DMS53 treated with DMSO at 0.1 percent for 48 hours (cell line): ENCODE measurements around the gene MPZL1.

Experiments used
- DNase-seq: peaks from one replicate; lab custom pipeline; 2025; ENCODE audit not compliant: unreplicated experiment; lab: John Stamatoyannopoulos, UW

MPZL1 gene

DNA sequence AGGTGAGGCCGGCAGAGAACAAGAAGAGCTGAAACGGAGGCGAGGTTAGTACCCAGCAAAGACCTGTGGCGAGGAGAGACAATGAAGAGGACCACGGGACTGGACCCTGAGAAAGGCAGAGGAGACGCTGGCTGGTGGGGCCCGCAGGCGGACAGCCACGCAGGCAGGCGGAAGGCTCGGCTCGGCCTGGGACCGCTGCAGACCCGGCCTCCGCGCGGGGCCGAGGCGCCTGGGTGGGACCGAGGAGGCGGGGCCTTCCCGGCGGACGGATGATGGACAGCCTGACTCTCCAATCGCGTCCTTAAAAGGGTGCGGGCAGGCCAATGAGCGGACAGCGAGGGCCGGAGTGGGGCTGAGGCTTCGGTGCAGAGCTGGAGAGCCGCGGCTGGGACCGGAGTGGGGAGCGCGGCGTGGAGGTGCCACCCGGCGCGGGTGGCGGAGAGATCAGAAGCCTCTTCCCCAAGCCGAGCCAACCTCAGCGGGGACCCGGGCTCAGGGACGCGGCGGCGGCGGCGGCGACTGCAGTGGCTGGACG lies at the start of gene MPZL1:
Gene MPZL1, plus strand, starts transcription at position 366 of the 535 bp plus-strand sequence. CDS start 170 bp downstream, outside the sequence.
- peak; percentile 74 for DNase-seq

DNA sequence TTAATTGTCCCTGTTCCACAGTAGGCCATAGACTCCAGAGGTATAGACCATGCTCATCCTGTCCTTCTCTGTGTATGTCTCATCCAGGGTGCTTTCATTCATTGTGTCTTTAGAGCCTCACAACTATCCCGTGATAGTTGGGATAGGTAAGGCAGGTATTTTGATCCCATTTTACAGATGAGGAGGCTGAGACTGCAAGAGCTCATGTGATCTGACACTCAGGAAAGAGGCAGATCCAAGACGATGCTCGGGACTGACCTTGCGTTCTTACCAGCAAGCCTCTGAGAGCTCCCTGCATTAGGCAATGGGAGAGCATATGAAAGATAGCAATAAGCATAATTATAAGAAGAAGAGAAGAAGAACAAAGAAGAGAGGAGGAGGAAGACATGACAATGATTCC lies 49.0 kb upstream of the MPZL1 start:
- no peak for DNase-seq

- DNase-seq, result no peak
These were observed 48.5 kb upstream of the MPZL1 start for GRCh38 chr1:167673265-167673664.

DNA sequence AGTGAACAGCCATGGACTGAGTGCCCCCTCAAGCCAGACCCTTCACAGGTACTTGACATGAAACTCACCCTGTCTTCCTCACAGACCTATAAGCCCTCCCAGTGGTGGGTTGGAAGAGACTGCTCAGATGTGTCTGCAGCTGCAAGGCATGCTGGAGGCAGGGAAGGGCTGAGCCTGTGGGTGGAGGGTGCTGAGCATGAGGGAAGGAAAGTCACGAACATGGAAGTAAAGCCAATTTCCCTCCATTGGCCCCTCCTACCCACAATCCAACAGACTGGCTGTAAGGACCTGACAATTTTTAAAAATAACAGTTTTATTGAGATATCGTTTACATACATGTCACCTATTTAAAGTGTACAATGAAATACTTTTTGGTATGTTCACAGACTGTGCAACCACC lies 47.6 kb upstream of the MPZL1 start:
- no peak for DNase-seq

- DNase-seq, result no peak
These were observed 46.3 kb upstream of the MPZL1 start for GRCh38 chr1:167675440-167675839.

GRCh38 chr1:167676205-167676915 lies 45.4 kb upstream of the MPZL1 start:
- DNase-seq, result no peak

DNA sequence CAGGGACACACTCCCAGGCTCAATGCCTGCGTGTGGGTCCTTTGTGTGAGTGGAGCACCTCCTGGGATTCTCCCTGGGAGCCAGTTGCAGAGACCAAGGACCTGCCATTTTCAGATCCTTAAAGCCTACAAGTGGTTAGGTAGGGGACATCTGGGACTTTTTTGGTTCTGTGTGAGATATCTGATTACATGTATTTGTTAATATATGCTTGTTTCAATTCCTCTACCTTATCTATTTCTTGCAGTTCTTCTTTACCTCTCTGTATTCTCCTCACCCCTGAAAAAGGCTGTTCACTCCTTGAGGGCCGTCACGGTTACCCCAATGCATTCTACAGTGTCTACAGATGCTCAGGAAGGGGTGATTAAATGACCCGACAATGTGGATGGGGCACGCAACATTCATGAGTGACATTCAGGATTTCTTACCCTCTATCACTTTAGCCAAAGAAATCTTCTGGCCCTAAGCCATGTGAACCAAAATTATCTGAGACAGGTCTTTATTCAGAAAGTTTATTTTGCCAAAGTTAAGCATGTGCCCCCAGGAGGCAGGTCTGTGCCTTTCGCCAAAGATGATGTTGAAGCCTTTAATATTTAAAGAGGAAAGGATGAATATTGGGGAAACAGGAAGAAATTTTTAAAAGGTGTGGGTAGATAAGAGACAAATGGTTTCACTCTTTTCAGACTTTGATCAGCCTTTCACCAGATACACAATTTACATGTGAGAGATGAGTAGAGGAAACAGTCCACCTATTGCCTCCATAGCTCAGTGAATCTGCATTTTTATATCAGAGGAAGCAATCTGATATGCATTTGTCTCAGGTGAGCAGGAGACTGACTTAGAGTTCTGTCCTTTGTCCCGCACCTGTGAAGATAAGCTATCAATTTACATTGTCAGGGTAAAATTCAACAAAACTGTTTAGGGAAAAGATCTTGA lies 44.6 kb upstream of the MPZL1 start:
- DNase-seq, result no peak

DNA sequence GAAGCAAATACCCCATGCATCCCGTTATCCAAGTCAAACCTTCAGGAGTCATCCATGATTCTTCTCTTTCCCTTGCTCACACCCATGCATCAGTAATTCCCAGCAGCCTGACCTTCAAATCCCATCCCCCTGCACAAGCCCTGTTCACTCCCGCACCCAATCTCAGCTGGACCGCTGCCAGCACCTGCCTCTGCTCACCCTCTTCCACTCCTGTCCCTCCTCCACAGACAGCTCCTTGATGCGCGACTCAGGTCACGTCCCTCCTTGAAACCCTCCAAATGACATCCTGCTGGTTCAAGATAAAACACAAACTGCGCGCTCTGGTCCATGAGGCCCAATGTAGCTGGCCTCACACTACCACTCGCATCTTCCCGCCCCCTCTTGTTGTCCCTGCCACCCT lies 43.4 kb upstream of the MPZL1 start:
- DNase-seq, result no peak

GRCh38 chr1:167678838-167679237 lies 42.9 kb upstream of the MPZL1 start:
- DNase-seq, result no peak

GRCh38 chr1:167679714-167680113 lies 42.1 kb upstream of the MPZL1 start:
- DNase-seq, result no peak

DNA sequence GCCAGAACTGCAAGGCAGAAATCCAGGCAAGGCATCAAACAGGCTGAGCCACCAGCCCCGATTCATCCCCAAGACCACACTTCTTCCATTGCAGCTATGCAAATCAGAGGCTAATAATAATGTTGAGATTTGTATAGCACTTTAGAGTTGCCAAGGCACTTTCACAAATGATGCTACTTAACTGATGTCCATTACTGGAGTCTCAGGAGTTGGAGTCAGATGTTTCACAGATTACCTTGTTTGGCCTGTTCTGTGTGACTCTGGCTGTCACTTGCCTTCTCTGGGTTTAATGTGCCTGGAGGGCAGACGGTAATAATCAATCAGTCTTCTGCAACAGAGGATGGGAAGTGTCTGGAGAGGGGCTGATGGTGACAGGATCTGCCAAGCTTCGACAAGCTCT lies 40.8 kb upstream of the MPZL1 start:
- no peak for DNase-seq

GRCh38 chr1:167681451-167682098 lies 40.2 kb upstream of the MPZL1 start:
- no peak for DNase-seq

GRCh38 chr1:167683226-167683625 lies 38.6 kb upstream of the MPZL1 start:
- DNase-seq, result no peak

- no peak for DNase-seq
These were observed 37.9 kb upstream of the MPZL1 start for GRCh38 chr1:167683641-167684502.

DNA sequence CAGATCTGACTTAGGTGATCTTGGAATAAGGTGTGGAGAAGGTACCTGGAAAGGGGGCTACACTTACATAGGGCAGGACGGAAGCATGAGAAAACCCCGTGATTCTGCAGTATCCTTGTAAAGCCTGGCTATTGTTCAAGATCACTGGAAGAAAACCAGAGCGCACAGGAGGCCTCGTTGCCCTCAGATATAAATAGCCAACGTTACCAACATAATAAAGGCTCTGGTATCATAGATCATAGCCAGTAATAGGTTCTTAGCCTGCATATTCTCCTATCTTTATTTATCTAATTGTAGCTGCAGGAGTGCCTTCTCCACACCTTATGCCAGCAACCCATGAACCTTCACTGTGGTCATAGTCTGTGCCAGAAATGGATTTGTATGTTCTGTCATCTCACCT lies 35.9 kb upstream of the MPZL1 start:
- no peak for DNase-seq

DNA sequence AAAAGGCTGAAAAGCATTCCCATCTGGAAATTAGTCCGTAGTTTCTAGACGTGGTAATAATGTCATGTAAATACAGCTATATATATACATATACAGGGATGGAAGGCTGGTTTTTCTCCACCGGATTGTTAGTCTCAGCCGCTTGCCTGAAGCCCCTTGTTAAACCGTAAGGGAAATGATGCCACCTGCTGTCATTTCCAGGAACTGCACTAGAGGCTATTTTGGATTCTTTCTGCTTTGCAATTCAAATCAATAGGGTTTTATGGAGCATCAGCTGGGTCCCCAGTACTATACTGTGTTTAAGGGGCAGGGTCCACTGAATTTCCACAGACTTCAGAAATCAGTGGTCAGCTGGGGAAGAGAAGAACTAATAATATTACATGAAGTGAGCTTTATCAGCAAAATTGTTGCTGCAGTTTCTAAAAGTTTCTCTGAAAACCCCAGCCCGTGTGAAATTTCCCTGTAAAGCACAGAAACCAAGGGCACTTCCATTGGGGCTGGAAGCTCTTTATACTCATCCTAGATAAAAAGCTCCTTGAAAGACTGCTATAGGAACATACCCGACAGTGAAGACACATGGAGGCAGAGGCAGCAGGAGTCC lies 33.8 kb upstream of the MPZL1 start:
- peak; percentile 51 for DNase-seq

- no peak for DNase-seq
These were observed 32.2 kb upstream of the MPZL1 start for GRCh38 chr1:167689567-167689920.

DNA sequence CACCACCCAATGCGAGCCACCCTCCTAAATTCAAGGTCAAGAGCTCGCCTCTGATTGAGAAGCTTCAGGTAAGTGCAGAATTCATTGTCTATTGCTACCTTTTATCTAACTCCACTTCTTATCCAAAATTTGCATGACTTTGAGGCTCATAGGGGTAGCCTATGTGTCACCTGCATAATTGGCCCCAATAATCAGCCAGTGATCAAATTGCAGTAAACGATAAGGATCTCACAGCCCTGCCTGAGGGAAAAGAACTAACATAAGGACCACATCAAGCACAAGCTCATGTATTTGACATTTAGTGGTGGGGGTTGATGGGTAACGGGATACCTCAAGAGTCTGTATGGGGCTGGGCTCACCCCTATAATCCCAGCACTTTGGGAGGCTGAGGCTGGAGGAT lies 31.7 kb upstream of the MPZL1 start:
- no peak for DNase-seq

DNA sequence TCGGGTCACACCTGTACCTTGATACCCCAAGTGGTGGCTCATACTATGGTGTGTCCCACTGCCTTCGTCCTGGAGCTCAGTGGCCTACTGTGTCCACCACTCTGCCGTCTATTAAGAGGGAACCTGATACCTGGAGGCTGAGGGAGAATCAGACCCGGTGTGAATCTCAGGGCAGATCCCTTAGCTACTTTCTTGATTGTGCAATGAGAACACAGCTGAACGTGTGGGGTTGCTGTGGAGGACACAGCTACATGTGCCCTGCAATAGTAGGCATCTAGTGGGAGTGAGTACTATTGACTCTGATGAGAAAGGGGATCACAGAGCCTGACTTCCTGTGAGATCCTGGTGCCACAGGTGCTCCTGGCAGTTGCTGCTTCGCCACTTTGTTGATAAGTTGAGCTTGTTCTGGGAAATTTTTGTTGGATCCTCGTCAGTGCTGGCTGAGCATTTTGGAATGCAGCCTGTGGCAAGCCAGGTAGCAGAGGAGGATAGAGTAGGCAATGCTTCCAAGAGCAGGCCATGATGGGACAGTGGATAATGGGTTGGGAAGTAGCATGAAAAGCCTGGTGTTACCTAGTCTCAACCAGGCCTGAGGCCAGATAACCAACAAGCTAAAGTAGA lies 28.2 kb upstream of the MPZL1 start:
- DNase-seq, result no peak

GRCh38 chr1:167694691-167695090 lies 27.1 kb upstream of the MPZL1 start:
- no peak for DNase-seq
